Suprapubic skin (tissue), 4 donors: ENCODE results near the gene ENPP7. TPM values are rescaled to one million over a fixed set of nuclear protein-coding genes. Genes with fewer than 3 reads are reported as not detected.

Experiments
- DNase-seq, 2 donors: peaks; one replicate each; pipeline ENCODE4 v3.0.0-alpha.2; 2019; ENCODE audit warnings: low spot score in 2 of 2
- H3K27ac ChIP-seq: fragments of 200-600 bp; sonication (generic); one replicate; pipeline ENCODE4 v1.5.1; 2019
- H3K27me3 ChIP-seq: fragments of 200-600 bp; sonication (generic); one replicate; pipeline ENCODE4 v1.5.1; 2019
- H3K36me3 ChIP-seq: fragments of 200-600 bp; sonication (generic); one replicate; pipeline ENCODE4 v1.5.1; 2019
- H3K4me1 ChIP-seq: fragments of 200-600 bp; sonication (generic); one replicate; pipeline ENCODE4 v1.5.1; 2019
- H3K4me3 ChIP-seq: fragments of 200-600 bp; sonication (generic); one replicate; pipeline ENCODE4 v1.5.1; 2019; ENCODE audit warnings: mild to moderate bottlenecking
- H3K9me3 ChIP-seq: fragments of 200-600 bp; sonication (generic); one replicate; pipeline ENCODE4 v1.5.1; 2019
- EP300 ChIP-seq: sonication (generic); formaldehyde crosslinking; IDR thresholded peaks from one replicate; pipeline ENCODE4 v1.6.1; 2017; ENCODE audit warnings: antibody characterized with exemption
- POLR2A ChIP-seq, 2 donors: fragments of 450-650 bp; IDR thresholded peaks; one replicate each; pipeline ENCODE4 v1.6.1; 2017; ENCODE audit warnings: antibody characterized with exemption in 2 of 2, mild to moderate bottlenecking in 2 of 2, moderate library complexity in 2 of 2
- POLR2AphosphoS5 ChIP-seq, 3 donors: sonication (generic); formaldehyde crosslinking; IDR thresholded peaks; one replicate each; pipeline ENCODE4 v1.6.1; 2017; ENCODE audit warnings: antibody characterized with exemption in 3 of 3
- WGBS: methylation state at CpG from one replicate; pipeline ENCODE4 v1.1.5; 2018; 5-methylcytosine and 5-hydroxymethylcytosine counted together
- total RNA-seq, 4 donors: library from RNA; depleted of rRNA; stranded (reverse); fragments of >200 nt; gene quantifications; one replicate each; pipeline ENCODE4 v1.1.0, GENCODE V29; 2016
- TF ChIP-seq, protein P1 (sequence below), 2 donors: fragments of 200-600 bp in 1 of 2; fragments of 450-650 bp in 1 of 2; sonication (generic) in 1 of 2; IDR thresholded peaks; one replicate each; pipeline ENCODE4 v1.5.1; 2016 to 2019; ENCODE audit warnings: antibody characterized with exemption in 2 of 2, mild to moderate bottlenecking in 1 of 2, moderate library complexity in 1 of 2

Gene ENPP7
- total RNA-seq, 4 donors from 2014 or later, result not detected

GRCh38 chr17:79711715-79712305 is 18.9 kb upstream of the ENPP7 start:
- Histone ChIP-seq H3K27ac (no peak overlapping the region), H3K9me3 (no peaks in the 10 kb centered on the region), H3K4me3 (no peak overlapping the region), H3K4me1 (peaks cover 11% of the 10 kb centered on the region), H3K27me3 (peaks cover 32% of the 10 kb centered on the region), H3K36me3 (no peaks in the 10 kb centered on the region)
- DNase-seq, result no peak
- WGBS, result 64% methylated on average over 20 of the region's 20 CpGs
- TF ChIP-seq POLR2A (IDR thresholded peaks at IDR 0.05) (no peak), POLR2AphosphoS5 (IDR thresholded peaks at IDR 0.05) (no peak), EP300 (no peak)
- TF ChIP-seq, protein P1, sequence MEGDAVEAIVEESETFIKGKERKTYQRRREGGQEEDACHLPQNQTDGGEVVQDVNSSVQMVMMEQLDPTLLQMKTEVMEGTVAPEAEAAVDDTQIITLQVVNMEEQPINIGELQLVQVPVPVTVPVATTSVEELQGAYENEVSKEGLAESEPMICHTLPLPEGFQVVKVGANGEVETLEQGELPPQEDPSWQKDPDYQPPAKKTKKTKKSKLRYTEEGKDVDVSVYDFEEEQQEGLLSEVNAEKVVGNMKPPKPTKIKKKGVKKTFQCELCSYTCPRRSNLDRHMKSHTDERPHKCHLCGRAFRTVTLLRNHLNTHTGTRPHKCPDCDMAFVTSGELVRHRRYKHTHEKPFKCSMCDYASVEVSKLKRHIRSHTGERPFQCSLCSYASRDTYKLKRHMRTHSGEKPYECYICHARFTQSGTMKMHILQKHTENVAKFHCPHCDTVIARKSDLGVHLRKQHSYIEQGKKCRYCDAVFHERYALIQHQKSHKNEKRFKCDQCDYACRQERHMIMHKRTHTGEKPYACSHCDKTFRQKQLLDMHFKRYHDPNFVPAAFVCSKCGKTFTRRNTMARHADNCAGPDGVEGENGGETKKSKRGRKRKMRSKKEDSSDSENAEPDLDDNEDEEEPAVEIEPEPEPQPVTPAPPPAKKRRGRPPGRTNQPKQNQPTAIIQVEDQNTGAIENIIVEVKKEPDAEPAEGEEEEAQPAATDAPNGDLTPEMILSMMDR (IDR thresholded peaks at IDR 0.05), result no peak

DNA sequence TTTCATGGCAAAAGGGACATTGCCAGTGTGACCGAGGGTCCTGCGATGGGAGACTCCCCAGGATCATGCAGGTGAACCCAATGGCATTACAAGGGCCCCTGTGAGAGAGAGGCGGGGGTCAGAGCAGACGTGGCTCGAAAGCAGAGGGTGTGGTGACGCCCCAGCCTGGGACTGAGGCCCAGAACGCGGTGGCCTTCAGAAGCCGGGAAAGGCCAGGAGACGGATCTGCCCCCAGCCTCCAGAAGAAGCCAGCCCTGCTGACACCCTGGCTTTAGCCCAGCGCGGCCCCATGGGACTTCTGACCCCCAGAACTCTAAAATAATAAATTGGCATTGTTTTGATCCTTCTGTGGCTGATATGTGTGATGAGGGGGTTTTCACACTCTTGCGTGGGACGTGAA is 17.4 kb upstream of the ENPP7 start:
- Histone ChIP-seq H3K4me3 (no peak overlapping the region), H3K9me3 (no peaks in the 10 kb centered on the region), H3K4me1 (peaks cover 2% of the 10 kb centered on the region), H3K27ac (no peak overlapping the region), H3K36me3 (no peaks in the 10 kb centered on the region), H3K27me3 (peaks cover 43% of the 10 kb centered on the region)
- WGBS, result 84% methylated on average over 5 of the region's 14 CpGs
- TF ChIP-seq, protein P1 (IDR thresholded peaks at IDR 0.05), result no peak
- TF ChIP-seq POLR2AphosphoS5 (IDR thresholded peaks at IDR 0.05) (no peak), POLR2A (IDR thresholded peaks at IDR 0.05) (no peak), EP300 (no peak)
- DNase-seq, result no peak

- no peaks in the 10 kb centered on the region for H3K36me3 ChIP-seq
- no peak overlapping the region for H3K27ac ChIP-seq
- peaks cover 45% of the 10 kb centered on the region for H3K27me3 ChIP-seq
- TF ChIP-seq, protein P1 (IDR thresholded peaks at IDR 0.05), result no peak
- TF ChIP-seq POLR2A (IDR thresholded peaks at IDR 0.05) (no peak), EP300 (no peak), POLR2AphosphoS5 (IDR thresholded peaks at IDR 0.05) (no peak)
- DNase-seq, result no peak
- no peak overlapping the region for H3K4me3 ChIP-seq
- H3K4me1 ChIP-seq, result no peaks in the 10 kb centered on the region
- H3K9me3 ChIP-seq, result no peaks in the 10 kb centered on the region
- 86% methylated on average over 24 of the region's 30 CpGs for WGBS
Measured at GRCh38 chr17:79714176-79715097, 16.3 kb upstream of the ENPP7 start.

DNA sequence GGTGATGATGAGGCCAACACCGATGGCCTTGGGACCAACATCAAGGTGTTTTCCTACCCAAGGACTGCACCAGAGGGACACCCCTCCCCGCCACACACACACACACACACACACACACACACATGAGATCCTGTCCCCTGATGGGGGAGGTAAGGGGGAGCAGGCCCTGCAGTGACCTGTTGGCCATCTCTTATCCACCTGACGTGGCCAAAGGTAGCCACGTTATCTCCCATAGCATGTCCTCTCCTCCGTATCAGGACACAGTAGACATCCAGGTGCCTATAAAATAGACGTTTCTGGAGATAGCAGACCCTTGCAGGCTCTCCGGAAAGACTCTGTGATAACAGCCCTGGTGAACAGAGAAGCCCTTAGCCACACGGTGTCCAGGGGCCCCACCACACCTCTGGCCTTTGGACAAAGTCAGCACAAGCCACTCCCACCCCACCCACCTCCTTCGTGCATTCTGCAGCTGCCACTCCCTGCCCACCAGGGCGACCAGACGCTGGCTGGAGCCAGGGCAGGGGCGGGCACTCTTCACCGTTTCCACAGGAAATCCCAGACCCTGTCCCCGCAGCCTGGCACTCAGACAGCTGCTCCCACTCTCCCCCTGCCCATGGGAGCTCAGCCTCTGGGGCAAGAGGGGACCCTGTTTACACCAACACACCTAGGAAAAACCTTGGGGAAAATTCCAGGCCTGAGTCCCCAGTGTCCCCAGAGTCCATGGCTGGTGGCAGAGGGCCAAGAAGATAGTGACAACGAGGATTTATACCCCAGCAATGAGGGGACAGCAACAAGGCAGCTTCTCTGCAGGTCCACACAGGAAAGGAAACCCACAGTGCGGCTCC is 15.4 kb upstream of the ENPP7 start:
- no peaks in the 10 kb centered on the region for H3K4me1 ChIP-seq
- TF ChIP-seq POLR2A (IDR thresholded peaks at IDR 0.05) (no peak), POLR2AphosphoS5 (IDR thresholded peaks at IDR 0.05) (no peak), EP300 (no peak)
- TF ChIP-seq, protein P1 (IDR thresholded peaks at IDR 0.05), result no peak
- DNase-seq, result no peak
- H3K27me3 ChIP-seq, result peaks cover 45% of the 10 kb centered on the region
- H3K36me3 ChIP-seq, result no peaks in the 10 kb centered on the region
- WGBS, result 46% methylated on average over 14 of the region's 16 CpGs
- H3K27ac ChIP-seq, result no peak overlapping the region
- H3K4me3 ChIP-seq, result no peak overlapping the region
- H3K9me3 ChIP-seq, result no peaks in the 10 kb centered on the region
